Cardiac muscle cell (in vitro differentiated cells and primary cell): ENCODE measurements around the gene SH2D3C. TPM values are rescaled to one million over a fixed set of nuclear protein-coding genes. Genes with fewer than 3 reads are reported as not detected.

Experiments used
- DNase-seq, 2 donors: peaks; one replicate each; pipeline versions ENCODE4 v3.0.0 to v3.0.0-alpha.2; 2010 to 2017; ENCODE audit warnings: low read depth in 1 of 2, low spot score in 1 of 2
- H3K27ac ChIP-seq: fragments of 200-600 bp; sonication (generic); 2 replicates; pipeline ENCODE4 v1.5.1; 2016
- H3K27me3 ChIP-seq: fragments of 200-600 bp; sonication (generic); 2 replicates; pipeline ENCODE4 v1.6.0; 2016; ENCODE audit warnings: control low read depth
- H3K36me3 ChIP-seq: fragments of 200-600 bp; sonication (generic); 2 replicates; pipeline ENCODE4 v1.5.1; 2016; ENCODE audit warnings: control low read depth
- H3K4me1 ChIP-seq: fragments of 200-600 bp; sonication (generic); 2 replicates; pipeline ENCODE4 v1.8.1; 2017; ENCODE audit warnings: low read depth, mild to moderate bottlenecking, mixed run types
- H3K4me3 ChIP-seq: fragments of 200-600 bp; sonication (generic); 2 replicates; pipeline ENCODE4 v1.5.1; 2016; ENCODE audit warnings: mild to moderate bottlenecking
- H3K9me3 ChIP-seq: fragments of 200-600 bp; sonication (generic); 2 replicates; pipeline ENCODE4 v1.5.1; 2017; ENCODE audit warnings: low read depth, mild to moderate bottlenecking, control low read depth
- polyA plus RNA-seq: library from polyadenylated mRNA; unstranded; fragments of >200 nt; fragmentation: Nextera tagmentation; extraction: Ambion mirVana; gene quantifications from 2 replicates; pipeline ENCODE4 v1.2.1, GENCODE V29; 2016
- total RNA-seq: library from RNA; depleted of rRNA; stranded (reverse); fragments of >200 nt; gene quantifications from 2 replicates; pipeline ENCODE4 v1.2.3, GENCODE V29; 2016
- TF ChIP-seq, protein P1 (sequence below): IDR thresholded peaks from 2 replicates; pipeline ENCODE4 v1.5.1; 2012; ENCODE audit warnings: low read depth, mild to moderate bottlenecking, low read length

Gene SH2D3C
- total and polyA plus RNA-seq, 2 experiments from 2014 or later, result 3.7 to 9.9 TPM

DNA sequence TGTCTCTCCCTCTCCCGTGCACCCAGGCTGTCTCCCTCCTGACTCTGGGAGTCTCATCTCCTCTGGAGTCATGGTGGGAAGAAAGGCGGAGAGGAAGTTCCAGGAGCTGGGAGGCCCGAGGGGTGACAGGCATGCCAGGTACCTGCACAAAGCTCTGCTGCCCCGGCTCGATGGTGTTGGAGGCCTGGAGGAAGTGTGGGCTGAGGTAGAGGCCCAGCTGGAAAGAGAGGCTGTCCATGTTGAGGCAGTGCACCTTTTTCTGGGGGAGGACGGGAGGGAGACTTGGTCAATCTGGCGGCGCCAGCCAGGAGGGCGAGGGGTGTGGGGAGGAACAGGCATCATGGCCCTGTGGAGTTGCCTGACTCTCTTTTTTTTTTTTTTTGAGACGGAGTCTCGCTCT is 40.1 kb upstream of the SH2D3C start:
- Histone ChIP-seq H3K4me3 (no peak overlapping the region), H3K27ac (peak overlapping the region; percentile 57), H3K27me3 (no peaks in the 10 kb centered on the region), H3K36me3 (peaks cover 5% of the 10 kb centered on the region), H3K4me1 (no peaks in the 10 kb centered on the region), H3K9me3 (no peaks in the 10 kb centered on the region)
- no peak for DNase-seq
- TF ChIP-seq, protein P1, sequence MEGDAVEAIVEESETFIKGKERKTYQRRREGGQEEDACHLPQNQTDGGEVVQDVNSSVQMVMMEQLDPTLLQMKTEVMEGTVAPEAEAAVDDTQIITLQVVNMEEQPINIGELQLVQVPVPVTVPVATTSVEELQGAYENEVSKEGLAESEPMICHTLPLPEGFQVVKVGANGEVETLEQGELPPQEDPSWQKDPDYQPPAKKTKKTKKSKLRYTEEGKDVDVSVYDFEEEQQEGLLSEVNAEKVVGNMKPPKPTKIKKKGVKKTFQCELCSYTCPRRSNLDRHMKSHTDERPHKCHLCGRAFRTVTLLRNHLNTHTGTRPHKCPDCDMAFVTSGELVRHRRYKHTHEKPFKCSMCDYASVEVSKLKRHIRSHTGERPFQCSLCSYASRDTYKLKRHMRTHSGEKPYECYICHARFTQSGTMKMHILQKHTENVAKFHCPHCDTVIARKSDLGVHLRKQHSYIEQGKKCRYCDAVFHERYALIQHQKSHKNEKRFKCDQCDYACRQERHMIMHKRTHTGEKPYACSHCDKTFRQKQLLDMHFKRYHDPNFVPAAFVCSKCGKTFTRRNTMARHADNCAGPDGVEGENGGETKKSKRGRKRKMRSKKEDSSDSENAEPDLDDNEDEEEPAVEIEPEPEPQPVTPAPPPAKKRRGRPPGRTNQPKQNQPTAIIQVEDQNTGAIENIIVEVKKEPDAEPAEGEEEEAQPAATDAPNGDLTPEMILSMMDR, result no peak

DNA sequence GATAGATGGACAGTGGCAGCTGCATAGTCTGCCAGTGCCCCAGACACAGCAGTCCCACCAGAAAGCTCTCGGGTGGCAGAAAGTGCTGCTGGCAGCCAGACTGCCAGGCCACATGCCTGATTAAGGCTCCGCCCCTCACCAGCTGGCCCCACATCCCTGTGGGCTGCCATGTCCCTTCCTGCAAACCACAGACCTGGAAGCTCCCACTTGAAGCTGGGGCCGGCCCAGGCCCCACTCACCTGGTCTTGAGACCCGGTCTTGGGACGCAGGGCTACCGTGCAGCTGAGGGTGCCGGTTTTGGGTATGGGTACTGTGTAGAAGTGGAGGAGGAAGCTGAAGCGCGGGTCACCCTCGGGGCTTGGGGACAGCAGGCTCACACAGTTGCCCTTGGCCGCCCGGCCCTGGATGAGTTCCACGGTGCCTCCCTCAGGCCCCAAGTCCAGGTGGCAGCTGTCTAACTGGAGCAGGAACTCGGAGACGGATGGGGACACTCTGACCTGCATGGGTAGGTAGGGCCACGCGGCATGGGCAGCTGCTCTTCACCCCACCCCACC is 39.5 kb upstream of the SH2D3C start:
- DNase-seq, result no peak
- Histone ChIP-seq H3K4me1 (no peaks in the 10 kb centered on the region), H3K27ac (peak overlapping the region; percentile 57), H3K4me3 (no peak overlapping the region), H3K27me3 (no peaks in the 10 kb centered on the region), H3K36me3 (peaks cover 12% of the 10 kb centered on the region), H3K9me3 (no peaks in the 10 kb centered on the region)
- TF ChIP-seq, protein P1, result no peak

DNA sequence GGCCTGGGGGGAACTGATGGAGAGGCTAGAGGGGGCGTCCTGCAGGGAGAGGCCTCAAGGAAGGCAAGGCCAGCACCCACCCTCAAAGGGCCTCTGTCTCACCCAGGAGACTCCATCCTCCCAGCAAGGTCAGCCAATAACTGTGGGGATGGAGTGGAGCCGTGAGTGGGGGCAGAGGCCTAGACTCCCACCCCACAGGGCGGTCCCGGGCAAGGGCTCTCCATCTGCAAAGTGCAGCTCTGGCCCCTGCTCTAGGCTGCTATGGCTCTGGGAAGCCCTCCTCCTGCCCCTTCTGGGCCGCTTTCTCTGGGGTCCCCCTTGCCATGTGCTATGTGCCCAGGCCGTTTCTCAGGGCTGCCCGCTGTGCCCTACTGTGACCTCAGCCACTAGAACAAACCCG is 38.3 kb upstream of the SH2D3C start:
- Histone ChIP-seq H3K27ac (peak overlapping the region; percentile 40), H3K4me1 (no peaks in the 10 kb centered on the region), H3K36me3 (peaks cover 18% of the 10 kb centered on the region), H3K27me3 (no peaks in the 10 kb centered on the region), H3K9me3 (no peaks in the 10 kb centered on the region), H3K4me3 (no peak overlapping the region)
- no peak for DNase-seq
- TF ChIP-seq, protein P1, result no peak

DNA sequence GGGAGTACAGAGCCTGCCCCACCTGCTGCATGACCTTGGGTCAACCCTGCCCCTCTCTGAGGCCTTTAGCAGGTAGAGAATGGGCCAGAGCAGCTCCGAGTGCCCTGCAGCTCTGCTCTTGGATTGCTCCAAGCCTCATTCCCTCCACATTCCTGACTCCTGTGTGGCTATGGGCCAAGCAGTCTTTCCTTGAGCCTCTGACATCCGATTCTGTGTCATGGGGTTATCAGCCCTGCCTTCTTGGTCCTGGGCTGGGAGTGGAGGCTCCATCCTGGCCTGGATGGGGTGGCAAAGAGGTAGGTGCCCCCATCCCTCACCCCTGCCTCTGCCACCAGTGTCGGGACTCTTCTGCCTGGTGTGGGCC is 37.9 kb upstream of the SH2D3C start:
- Histone ChIP-seq H3K4me3 (no peak overlapping the region), H3K4me1 (no peaks in the 10 kb centered on the region), H3K9me3 (no peaks in the 10 kb centered on the region), H3K36me3 (peaks cover 18% of the 10 kb centered on the region), H3K27me3 (no peaks in the 10 kb centered on the region), H3K27ac (no peak overlapping the region)
- TF ChIP-seq, protein P1, result no peak
- DNase-seq, result no peak

DNA sequence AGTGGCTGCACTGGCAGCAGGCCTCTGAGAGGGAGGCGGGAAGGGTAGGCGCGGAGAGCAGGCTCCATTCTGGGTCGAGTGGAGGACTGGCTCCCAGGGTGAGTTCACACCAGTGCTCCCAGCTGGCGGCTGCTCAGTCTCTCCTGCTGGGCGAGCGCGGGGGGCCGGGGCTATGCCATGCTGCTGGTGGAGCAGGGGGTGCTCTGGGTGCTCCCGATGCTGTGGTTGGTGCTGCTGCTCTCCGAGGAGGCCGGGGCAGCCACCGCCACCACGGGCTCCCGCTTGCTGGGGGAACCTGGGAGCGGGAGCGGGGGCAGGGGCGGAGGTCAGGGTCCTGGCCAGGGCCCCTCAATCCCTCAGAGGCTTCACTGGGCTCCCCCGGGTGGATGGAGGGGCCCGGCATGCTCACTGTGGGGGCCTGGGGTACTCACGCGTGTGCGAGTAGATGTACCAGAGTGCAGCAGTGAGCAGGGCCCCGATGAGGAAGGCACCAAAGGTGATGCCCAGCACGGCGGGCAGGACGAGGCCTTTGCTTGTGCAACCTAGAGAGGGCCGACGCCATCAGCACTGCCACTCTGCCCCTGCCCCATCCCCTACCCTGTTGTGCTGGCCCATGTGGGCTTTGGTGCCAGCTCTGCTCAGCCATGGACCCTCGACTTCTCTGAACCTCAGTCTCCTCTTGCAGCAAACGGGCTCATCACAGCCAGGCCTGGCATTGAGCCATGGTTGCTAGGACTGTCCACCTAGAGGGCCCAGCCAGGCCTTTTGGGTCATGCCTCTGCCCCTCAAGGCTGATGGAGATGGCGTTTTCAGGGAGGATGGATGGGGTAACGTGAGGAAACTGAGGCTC is 37.3 kb upstream of the SH2D3C start:
- TF ChIP-seq, protein P1, result no peak
- H3K27me3 ChIP-seq, result no peaks in the 10 kb centered on the region
- H3K9me3 ChIP-seq, result no peaks in the 10 kb centered on the region
- H3K27ac ChIP-seq, result peak overlapping the region; percentile 25
- DNase-seq, result no peak
- H3K4me1 ChIP-seq, result no peaks in the 10 kb centered on the region
- H3K36me3 ChIP-seq, result peaks cover 18% of the 10 kb centered on the region
- H3K4me3 ChIP-seq, result no peak overlapping the region
